Right kidney (tissue), 1 donor: ENCODE measurements around the gene LCE3E.

Experiments used
- DNase-seq: peaks from one replicate; pipeline ENCODE4 v3.0.0-alpha.2; 2016

Gene LCE3E

DNA sequence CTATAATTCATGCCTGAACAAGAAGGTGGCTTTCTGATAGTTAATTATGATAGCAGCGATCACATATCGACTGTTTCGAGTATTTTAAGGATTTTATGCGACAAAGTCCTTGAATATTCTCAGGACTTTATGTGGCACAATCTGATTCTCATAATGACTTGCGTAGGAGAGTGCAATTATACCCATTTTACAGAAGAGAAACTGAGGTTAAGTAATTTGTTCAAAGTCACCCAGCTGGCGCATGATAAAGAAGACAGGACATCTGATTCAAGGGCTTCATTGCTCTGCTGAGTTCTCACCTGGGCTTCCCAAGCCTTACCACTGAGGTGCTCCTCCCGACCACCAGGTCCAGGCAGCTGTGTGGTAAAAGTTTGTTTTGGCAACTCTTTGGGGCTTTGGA lies 50.5 kb downstream of the LCE3E start:
- no peak for DNase-seq
